Mucosa of descending colon (tissue), 3 donors: ENCODE results near the gene TGM1. TPM values are rescaled to one million over a fixed set of nuclear protein-coding genes. Genes with fewer than 3 reads are reported as not detected.

Experiments used
- ATAC-seq: fragments of 200-7000 bp; cut with Tn5 transposase; one replicate; pipeline ENCODE4 v1.9.1; 2020; ENCODE audit warnings: mild to moderate bottlenecking, moderate library complexity
- DNase-seq, 3 donors: peaks; one replicate each; pipeline ENCODE4 v3.0.0-alpha.2; 2020
- H3K36me3 ChIP-seq: fragments of 200-600 bp; one replicate; pipeline ENCODE4 v1.8.0; 2021; ENCODE audit warnings: low read depth, mild to moderate bottlenecking
- H3K4me1 ChIP-seq: fragments of 200-600 bp; one replicate; pipeline ENCODE4 v1.8.0; 2021; ENCODE audit warnings: low read depth, mild to moderate bottlenecking
- H3K4me3 ChIP-seq: fragments of 200-600 bp; one replicate; pipeline ENCODE4 v1.8.0; 2021; ENCODE audit warnings: mild to moderate bottlenecking
- H3K9me3 ChIP-seq: fragments of 200-600 bp; one replicate; pipeline ENCODE4 v1.8.0; 2021; ENCODE audit warnings: mild to moderate bottlenecking
- intact Hi-C, 2 donors: fragments of 100-400 bp; cut with DNase I in 1 of 2; cut with micrococcal nuclease in 1 of 2; formaldehyde crosslinking; loops; one replicate each; pipeline versions ENCODE4 v1.11.0 to v1.11.1; 2022; cut with DNase I, micrococcal nuclease
- total RNA-seq, 3 donors: library from RNA; stranded (reverse); fragmentation: NEBNext Ultra II Directional in 2 of 3; extraction: Animal tissue kit (Norgen Biotek cat#: 25700) in 2 of 3; gene quantifications; one replicate each; pipeline versions ENCODE4 v1.2.1 to v1.2.4, GENCODE V29; 2021 to 2023
- TF ChIP-seq, protein P1 (sequence below): fragments of 200-600 bp; IDR thresholded peaks from one replicate; pipeline ENCODE4 v1.8.0; 2022; ENCODE audit warnings: antibody characterized with exemption, mild to moderate bottlenecking
- donor health status: DM: no; HTN: no; CAD: no; lungs with moderate emphysema.
- donor health status: DM: no; HTN: no; CAD: no.
- donor health status: DM: no; HTN: yes; CAD: no.

TGM1 gene
- total RNA-seq, 3 donors from 2014 or later, result 2.2 to 3.3 (median 2.4) TPM

DNA sequence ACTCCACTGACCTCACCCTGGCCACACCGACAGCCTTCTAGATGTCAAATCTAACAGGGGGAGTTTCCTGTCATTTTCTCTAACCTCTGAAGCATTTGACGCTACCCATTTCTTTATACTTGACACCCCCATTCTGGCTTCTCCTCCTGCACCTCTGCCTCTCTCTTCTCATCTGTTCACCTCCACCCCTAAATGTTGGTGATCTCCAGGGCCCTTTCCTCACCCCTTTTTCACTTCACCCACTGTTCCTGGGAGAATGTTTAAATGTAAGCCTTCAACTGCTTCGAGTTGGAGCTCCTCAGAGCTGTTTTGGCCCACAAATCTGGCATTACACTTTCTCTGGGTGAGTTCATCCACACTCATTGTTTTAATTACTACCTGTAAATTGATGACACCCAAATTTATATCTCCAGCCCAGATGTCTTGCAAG is 8.9 kb upstream of the TGM1 start:
- intact Hi-C loops, result no loop called here
- H3K4me3 ChIP-seq, result no peak overlapping the region
- no peaks in the 10 kb centered on the region for H3K9me3 ChIP-seq
- peak in 1 of 3 donors; percentile 3 for DNase-seq
- no peaks in the 10 kb centered on the region for H3K4me1 ChIP-seq
- ATAC-seq, result no peak
- no peaks in the 10 kb centered on the region for H3K36me3 ChIP-seq
- TF ChIP-seq, protein P1, sequence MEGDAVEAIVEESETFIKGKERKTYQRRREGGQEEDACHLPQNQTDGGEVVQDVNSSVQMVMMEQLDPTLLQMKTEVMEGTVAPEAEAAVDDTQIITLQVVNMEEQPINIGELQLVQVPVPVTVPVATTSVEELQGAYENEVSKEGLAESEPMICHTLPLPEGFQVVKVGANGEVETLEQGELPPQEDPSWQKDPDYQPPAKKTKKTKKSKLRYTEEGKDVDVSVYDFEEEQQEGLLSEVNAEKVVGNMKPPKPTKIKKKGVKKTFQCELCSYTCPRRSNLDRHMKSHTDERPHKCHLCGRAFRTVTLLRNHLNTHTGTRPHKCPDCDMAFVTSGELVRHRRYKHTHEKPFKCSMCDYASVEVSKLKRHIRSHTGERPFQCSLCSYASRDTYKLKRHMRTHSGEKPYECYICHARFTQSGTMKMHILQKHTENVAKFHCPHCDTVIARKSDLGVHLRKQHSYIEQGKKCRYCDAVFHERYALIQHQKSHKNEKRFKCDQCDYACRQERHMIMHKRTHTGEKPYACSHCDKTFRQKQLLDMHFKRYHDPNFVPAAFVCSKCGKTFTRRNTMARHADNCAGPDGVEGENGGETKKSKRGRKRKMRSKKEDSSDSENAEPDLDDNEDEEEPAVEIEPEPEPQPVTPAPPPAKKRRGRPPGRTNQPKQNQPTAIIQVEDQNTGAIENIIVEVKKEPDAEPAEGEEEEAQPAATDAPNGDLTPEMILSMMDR, result no peak

DNA sequence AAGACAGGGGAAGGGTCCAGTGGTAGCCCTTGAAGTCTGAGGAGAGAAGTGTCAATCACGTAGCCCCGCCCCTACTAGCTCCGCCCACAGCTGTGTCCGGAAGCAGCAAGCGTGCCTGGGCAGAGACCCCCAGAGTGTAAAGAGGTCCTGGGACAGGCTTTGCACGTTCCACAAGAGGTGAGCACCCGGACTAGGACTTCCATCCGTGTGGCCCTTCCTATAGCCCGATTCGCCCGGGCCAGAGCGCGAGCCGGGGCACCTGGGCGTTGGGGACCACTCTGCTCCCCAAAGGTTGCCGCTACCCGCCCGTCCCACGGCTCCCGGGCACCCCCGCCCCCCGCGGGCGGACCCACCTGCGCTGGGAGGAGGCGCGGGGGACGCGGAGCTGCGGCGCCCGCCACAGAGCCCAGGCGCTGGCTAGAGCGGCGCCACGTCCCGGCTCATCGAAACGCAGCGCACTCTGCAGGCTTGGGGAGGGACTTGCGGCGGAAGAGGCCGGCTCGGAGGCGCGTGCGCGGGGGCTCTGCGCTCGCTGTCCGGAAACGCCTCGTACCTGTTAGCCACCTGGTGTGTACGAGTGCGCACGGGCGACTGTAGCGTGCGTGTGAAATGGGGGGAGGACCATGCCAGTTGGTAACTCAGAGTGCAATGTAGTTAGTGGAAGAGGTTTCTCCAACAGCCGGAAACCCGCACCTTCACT is 8.3 kb upstream of the TGM1 start, which contains the start of gene RABGGTA:
Gene RABGGTA, minus strand, starts transcription at position 464 of the 700 bp plus-strand sequence. CDS start 482 bp downstream, outside the sequence.
- ATAC-seq (peak; percentile 98), DNase-seq (peak; percentile 91 to 96 (median 94))
- TF ChIP-seq, protein P1, result peak; percentile 80
- no peaks in the 10 kb centered on the region for H3K4me1 ChIP-seq
- H3K4me3 ChIP-seq, result peak within 1 kb of the TSS; percentile 71
- no peaks in the 10 kb centered on the region for H3K36me3 ChIP-seq
- intact Hi-C loops, result no loop called here
- H3K9me3 ChIP-seq, result no peaks in the 10 kb centered on the region

DNA sequence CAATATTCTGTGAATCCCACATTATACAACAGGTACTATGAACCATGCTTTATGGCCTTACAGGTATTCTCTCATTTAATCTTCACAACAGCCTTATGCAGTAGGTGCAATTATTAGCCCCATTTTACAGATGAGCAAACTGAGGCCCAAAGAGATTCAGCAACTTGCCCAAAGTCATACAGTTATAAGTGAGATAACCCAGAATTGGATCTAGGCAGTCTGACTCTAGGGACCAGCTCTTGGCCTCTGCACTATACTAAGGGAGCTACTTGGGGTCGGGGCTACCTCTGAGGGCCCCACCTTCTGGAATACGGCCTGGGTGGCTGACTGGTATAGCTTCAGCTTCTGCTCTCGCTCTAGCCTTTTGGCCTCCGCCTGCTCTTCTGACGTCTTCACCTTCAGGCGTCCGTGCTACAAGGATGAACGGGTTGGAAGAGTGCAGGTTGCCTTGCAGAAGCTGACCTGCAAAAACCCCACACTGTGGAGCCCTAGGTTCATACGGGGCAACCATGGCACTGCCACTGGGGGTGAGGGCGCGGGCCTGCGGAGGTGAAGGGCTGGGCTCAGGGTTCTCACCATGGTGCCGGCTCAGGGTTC is 7.7 kb upstream of the TGM1 start:
- ATAC-seq (peak; percentile 16), DNase-seq (no peak)
- peak overlapping the region; percentile 71 for H3K4me3 ChIP-seq
- intact Hi-C loops, result no loop called here
- no peaks in the 10 kb centered on the region for H3K36me3 ChIP-seq
- TF ChIP-seq, protein P1, result no peak
- no peaks in the 10 kb centered on the region for H3K9me3 ChIP-seq
- H3K4me1 ChIP-seq, result no peaks in the 10 kb centered on the region

DNA sequence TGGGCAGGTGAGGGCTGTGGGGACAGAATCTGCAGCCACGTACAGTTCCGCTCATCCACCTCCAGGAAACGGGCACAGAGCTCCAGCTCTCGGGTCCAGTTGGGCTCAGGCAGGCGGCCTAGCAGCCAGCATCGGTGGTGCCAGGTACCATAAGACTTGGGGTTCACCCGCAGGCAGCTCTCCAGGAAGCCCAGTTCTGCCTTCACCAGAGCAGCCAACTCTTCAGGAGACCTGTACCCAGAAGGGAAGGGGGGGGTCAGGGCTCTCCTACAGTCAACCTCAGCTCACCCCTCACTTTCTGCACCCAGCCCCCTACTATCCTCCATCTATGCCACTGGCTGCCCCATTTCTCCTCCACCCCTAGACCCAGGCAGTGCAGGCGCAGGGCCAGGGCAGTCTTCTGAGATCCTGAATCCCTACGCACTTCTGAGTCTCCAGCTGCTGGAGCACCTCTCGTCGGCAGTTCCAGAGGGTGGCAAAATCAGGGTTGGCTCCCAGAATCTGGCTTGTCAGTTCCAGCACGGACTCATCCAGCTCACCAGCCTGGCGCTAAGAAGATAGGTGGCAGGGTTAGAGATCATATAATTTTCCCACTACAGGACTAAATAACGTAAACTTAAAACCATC is 7.0 kb upstream of the TGM1 start:
- ATAC-seq (no peak), DNase-seq (peak in 1 of 3 donors; percentile 29)
- TF ChIP-seq, protein P1, result no peak
- intact Hi-C loops, result no loop called here
- no peaks in the 10 kb centered on the region for H3K36me3 ChIP-seq
- H3K4me3 ChIP-seq, result no peak overlapping the region
- H3K9me3 ChIP-seq, result no peaks in the 10 kb centered on the region
- H3K4me1 ChIP-seq, result no peaks in the 10 kb centered on the region

GRCh38 chr14:24269368-24269767 is 6.4 kb upstream of the TGM1 start:
- no peaks in the 10 kb centered on the region for H3K9me3 ChIP-seq
- H3K36me3 ChIP-seq, result no peaks in the 10 kb centered on the region
- no peak overlapping the region for H3K4me3 ChIP-seq
- TF ChIP-seq, protein P1, result no peak
- DNase-seq (peak in 1 of 3 donors; percentile 21), ATAC-seq (no peak)
- intact Hi-C loops, result no loop called here
- no peaks in the 10 kb centered on the region for H3K4me1 ChIP-seq
